HG02798 (cell line): ENCODE measurements around the gene ZFP2.

Experiments
- ATAC-seq: cut with Tn5 transposase; IDR thresholded peaks from one replicate; pipeline ENCODE4 v1.9.1; 2021; ENCODE audit warnings: mild to moderate bottlenecking; ENCODE audit not compliant: unreplicated experiment, poor library complexity

The ZFP2 gene

GRCh38 chr5:178965465-178966055 is 69.8 kb downstream of the ZFP2 start:
- no peak for ATAC-seq

GRCh38 chr5:178981381-178981780 is 85.7 kb downstream of the ZFP2 start:
- no peak for ATAC-seq
